Thoracic aorta (tissue), 2 donors: ENCODE data around the gene MIB2. TPM values are rescaled to one million over a fixed set of nuclear protein-coding genes. Genes with fewer than 3 reads are reported as not detected.
"Not testable (repeated sequence)": the region's sequence is repeated elsewhere in the genome, so short reads cannot be mapped to it uniquely, and the experiment has no call there.

ENCODE experiments used
- ATAC-seq: fragments of 150-250 bp; one replicate; pipeline ENCODE4 v1.8.0; 2017; ENCODE audit warnings: low read depth; ENCODE audit not compliant: insufficient number of reproducible peaks, low FRiP score
- DNase-seq: peaks from one replicate; pipeline ENCODE4 v3.0.0-alpha.2; 2020; ENCODE audit warnings: low spot score
- H3K27ac ChIP-seq, 2 donors: fragments of 200-600 bp; sonication (generic); 1 replicate in 1 of 2; 2 replicates in 1 of 2; pipeline ENCODE4 v1.5.1; 2016; ENCODE audit warnings: mild to moderate bottlenecking in 2 of 2, moderate library complexity in 2 of 2
- H3K27me3 ChIP-seq: fragments of 200-600 bp; sonication (generic); replicated peaks from 2 replicates; pipeline ENCODE4 v1.6.0; 2016; ENCODE audit warnings: mild to moderate bottlenecking; ENCODE audit not compliant: insufficient read depth
- H3K36me3 ChIP-seq: fragments of 200-600 bp; sonication (generic); one replicate; pipeline ENCODE4 v1.5.1; 2016
- H3K4me1 ChIP-seq, 2 donors: fragments of 200-600 bp; sonication (generic); 1 replicate in 1 of 2; 2 replicates in 1 of 2; pipeline versions ENCODE4 v1.5.1 to v1.6.0; 2016; ENCODE audit warnings: low read depth in 2 of 2, mild to moderate bottlenecking in 1 of 2; ENCODE audit not compliant: control insufficient read depth in 1 of 2
- H3K4me3 ChIP-seq: fragments of 200-600 bp; sonication (generic); 2 replicates; pipeline ENCODE4 v1.5.1; 2016; ENCODE audit warnings: mild to moderate bottlenecking
- H3K9me3 ChIP-seq: fragments of 200-600 bp; sonication (generic); 2 replicates; pipeline ENCODE4 v1.5.1; 2016
- total RNA-seq, 2 donors: library from RNA; depleted of rRNA; stranded (reverse); fragments of >200 nt; gene quantifications; one replicate each; pipeline versions ENCODE4 v1.1.0 to v1.2.3, GENCODE V29; 2016
- TF ChIP-seq, protein P1 (sequence below): fragments of 200-600 bp; sonication (generic); IDR thresholded peaks from one replicate; pipeline ENCODE4 v1.5.1; 2019; ENCODE audit warnings: antibody characterized with exemption

Gene MIB2
- total RNA-seq, 2 donors from 2014 or later = 48.6 to 102 TPM

DNA sequence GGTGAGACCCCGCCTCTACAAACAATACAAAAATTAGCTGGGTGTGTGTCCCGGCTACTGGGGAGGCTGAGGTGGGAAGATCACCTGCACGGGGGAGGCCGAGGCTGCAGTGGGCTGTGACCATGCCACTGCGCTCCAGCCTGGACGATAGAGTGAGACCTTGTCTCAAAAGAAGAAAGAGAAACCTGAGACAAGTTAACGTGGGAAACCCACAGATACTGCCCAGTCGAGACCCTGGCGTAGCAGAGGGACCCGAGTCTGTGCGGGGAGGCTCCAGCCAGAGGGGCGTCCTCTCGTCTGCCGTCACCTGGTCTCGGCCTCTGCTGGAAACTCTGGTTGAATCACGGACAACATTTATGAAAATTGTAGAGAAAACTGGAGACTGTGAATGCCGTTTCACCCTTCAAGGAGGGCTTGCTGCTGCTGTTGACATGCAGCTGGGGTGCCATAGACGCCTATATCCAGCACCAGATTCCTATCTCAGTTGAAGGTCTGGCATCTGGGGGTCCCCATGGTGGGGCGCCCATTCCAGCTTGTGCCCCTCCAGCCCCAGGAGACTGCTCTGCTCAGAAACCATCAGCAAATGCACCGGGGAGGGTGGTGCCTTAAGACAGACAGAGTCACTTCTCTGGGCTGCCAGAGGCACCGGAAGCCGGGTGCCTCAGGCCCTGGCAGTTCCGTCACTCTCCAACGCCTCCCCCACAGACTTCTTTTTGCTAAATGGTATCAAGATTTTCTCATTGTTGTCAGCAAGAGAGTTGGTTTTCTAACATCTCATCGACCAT is 57.1 kb downstream of the MIB2 start:
- Histone ChIP-seq H3K9me3 (no peaks in the 10 kb centered on the region), H3K4me3 (no peak overlapping the region), H3K4me1 (no peaks in the 10 kb centered on the region), H3K27ac (no peak overlapping the region), H3K36me3 (peaks cover 35% of the 10 kb centered on the region), H3K27me3 (no peaks in the 10 kb centered on the region)
- TF ChIP-seq, protein P1, sequence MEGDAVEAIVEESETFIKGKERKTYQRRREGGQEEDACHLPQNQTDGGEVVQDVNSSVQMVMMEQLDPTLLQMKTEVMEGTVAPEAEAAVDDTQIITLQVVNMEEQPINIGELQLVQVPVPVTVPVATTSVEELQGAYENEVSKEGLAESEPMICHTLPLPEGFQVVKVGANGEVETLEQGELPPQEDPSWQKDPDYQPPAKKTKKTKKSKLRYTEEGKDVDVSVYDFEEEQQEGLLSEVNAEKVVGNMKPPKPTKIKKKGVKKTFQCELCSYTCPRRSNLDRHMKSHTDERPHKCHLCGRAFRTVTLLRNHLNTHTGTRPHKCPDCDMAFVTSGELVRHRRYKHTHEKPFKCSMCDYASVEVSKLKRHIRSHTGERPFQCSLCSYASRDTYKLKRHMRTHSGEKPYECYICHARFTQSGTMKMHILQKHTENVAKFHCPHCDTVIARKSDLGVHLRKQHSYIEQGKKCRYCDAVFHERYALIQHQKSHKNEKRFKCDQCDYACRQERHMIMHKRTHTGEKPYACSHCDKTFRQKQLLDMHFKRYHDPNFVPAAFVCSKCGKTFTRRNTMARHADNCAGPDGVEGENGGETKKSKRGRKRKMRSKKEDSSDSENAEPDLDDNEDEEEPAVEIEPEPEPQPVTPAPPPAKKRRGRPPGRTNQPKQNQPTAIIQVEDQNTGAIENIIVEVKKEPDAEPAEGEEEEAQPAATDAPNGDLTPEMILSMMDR = no peak
- ATAC-seq = no peak
- DNase-seq = no peak

DNA sequence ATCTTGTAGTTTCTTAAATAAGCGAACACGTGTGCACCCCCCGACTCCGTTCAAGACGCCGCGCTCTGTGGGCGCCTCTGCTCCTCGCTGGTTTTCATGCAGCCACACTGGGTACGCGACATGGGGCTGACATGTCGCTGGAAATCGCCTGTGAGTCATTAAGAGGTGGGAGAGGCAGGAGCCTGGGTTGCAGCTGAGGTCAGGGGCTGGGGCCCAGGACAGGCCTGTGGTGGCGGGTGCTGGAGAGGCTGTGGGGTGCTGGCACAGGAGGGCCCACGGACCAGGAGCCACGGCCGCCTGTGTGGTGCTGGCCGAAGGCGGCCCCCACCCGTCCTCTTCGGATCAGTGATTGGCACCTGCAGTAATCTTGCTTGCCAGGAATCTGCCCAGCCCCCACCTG is 59.5 kb downstream of the MIB2 start:
- not testable (repeated sequence) for H3K27ac ChIP-seq, DNase-seq, H3K4me3 ChIP-seq, H3K9me3 ChIP-seq, H3K4me1 ChIP-seq, ATAC-seq, H3K27me3 ChIP-seq
- peaks cover 30% of the 10 kb centered on the region for H3K36me3 ChIP-seq

DNA sequence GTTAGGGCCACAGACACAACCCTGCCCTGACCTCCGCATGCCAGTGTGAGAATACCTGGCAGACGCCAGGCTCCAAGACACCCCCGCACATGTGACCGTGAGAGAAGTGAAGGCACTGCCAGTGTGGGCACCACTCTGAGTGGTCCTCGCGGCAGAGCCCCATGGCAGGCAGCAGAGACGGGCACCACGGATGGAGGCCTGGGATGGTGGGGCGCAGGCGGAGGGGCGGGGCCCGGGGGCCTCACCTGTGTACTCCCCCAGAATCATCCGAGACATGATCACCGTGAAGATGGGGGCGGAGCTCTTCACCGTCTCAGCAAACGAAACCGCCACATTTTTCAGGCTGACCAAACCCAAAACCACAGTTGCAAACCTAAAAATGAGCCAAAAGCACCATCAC is 59.9 kb downstream of the MIB2 start:
- not testable (repeated sequence) for H3K4me3 ChIP-seq, H3K9me3 ChIP-seq, H3K27ac ChIP-seq, DNase-seq, H3K4me1 ChIP-seq, ATAC-seq, H3K27me3 ChIP-seq
- H3K36me3 ChIP-seq = peaks cover 27% of the 10 kb centered on the region

DNA sequence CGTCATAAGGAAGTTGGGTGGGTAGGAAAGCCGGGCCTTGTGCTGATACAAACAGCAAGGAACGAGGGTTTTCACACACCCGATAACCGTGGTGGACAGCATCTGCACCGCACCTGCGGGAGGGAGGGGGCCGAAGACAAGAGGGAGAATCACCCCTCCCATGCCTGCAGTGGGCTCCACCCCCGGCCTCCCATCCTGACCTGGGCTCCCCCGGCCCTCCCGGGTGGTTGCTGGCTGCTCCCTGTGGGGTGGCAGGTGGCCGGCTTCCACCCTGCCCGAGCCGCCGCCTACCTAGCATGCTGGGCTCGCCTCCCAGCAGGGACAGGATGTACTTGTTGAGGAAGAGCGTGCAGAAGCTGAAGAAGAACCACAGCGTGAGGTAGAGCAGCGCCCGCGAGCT is 60.8 kb downstream of the MIB2 start:
- not testable (repeated sequence) for DNase-seq, H3K27me3 ChIP-seq, H3K9me3 ChIP-seq, H3K4me1 ChIP-seq, H3K4me3 ChIP-seq, H3K27ac ChIP-seq, ATAC-seq
- peaks cover 19% of the 10 kb centered on the region for H3K36me3 ChIP-seq

DNA sequence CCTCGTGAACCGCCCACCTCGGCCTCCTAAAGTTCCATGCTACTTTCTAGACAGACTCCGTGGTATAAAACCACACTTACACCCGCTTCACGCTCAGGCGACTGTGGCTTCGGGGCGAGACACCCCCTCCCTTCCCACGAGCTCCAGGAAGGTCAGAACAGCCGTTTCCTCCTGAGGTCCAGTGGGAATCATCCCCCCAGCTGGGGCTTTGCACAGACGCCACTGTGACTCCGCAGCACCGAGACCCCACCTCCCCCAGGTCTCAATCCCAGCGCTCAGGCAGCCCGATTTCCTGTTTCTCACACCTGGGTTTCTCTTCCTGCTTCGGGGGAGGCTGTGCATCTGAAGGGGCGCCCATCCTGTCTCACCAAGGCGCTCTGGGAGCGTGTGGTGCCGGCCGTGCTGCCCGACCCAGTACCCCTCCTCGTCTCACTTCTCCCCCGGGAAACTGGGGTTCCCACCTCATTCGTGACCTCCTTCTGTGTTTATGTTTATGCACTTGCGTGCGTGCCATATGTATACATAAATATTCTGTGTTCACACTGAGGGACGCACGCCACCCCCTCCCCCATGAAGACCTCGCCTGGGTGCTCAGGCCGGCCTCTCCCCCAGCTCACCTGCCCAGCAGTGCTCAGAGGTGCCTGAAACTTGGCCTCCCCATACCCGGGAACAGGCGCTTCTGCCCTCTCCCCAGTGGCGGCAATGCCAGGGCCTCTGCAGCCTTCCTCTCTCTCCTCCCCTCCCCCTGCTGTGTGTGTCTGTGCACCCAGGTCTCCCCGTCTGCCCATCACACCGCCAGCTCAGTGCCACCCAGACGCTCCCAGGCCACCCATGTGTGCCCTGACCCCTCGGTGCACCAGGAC is 62.6 kb downstream of the MIB2 start:
- H3K4me1 ChIP-seq = peaks cover 0 to 7% of the 10 kb centered on the region in 2 donors
- H3K36me3 ChIP-seq = peaks cover 6% of the 10 kb centered on the region
- DNase-seq (no peak), ATAC-seq (no peak)
- TF ChIP-seq, protein P1 = no peak
- H3K27me3 ChIP-seq = no peaks in the 10 kb centered on the region
- no peak overlapping the region for H3K4me3 ChIP-seq
- H3K9me3 ChIP-seq = no peaks in the 10 kb centered on the region
- no peak overlapping the region for H3K27ac ChIP-seq

DNA sequence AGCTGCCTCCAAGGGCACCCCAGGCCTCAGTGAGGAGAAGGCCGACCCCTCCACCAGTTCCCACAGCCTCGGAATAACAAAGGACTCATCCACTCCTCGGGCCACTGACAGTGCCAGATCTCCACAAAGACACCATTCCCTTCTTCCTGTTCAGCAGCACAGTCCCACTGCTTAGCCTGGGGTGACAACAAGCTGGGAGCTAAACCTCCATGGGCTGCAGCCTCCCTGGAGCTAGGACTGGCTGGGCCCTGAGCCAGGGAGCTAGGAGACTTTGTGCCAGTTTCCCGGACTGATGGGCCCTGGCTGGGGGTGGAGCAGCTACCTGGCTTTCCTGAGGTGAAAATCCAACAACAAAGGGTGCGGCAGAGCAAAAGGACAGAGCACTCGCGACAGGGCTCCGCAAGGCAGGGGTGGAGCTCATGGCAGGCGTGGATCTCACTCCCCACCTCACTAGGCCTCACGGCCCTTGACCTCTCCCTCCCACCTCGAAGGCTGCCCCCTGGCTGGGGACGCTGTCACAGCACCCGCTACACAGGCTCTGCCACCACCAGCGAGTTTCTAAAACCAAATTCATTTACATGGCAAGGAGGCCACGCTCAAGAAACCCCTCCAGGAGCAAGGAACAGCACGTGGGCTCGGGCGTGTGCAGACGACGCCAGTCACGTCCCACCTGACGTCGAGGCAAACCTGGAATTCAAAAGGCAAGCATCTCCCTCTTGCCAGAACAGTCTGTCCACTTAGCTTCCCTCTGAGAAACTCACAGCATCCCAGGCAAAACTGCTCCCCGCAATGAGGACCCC is 63.5 kb downstream of the MIB2 start:
- no peak for ATAC-seq
- H3K27me3 ChIP-seq = no peaks in the 10 kb centered on the region
- H3K36me3 ChIP-seq = no peaks in the 10 kb centered on the region
- H3K4me3 ChIP-seq = no peak overlapping the region
- H3K27ac ChIP-seq = no peak overlapping the region
- no peaks in the 10 kb centered on the region for H3K9me3 ChIP-seq
- DNase-seq = no peak
- peaks cover 0 to 7% of the 10 kb centered on the region in 2 donors for H3K4me1 ChIP-seq
- TF ChIP-seq, protein P1 = no peak

Other genes starting within 250 kb of the MIB2 start
- 10 to 100 TPM; 43.5 to 94.5 TPM for gene AURKAIP1, start 240.3 kb upstream of the MIB2 start, total RNA-seq
- gene CCNL2, start 216.2 kb upstream of the MIB2 start, total RNA-seq = 100 to 1,000 TPM; 214 to 313 TPM
- gene MRPL20, start 208.2 kb upstream of the MIB2 start, total RNA-seq = 100 to 1,000 TPM in 1 of 2 donors, 10 to 100 TPM in 1; 96.9 to 121 TPM
- gene ANKRD65, start 194.2 kb upstream of the MIB2 start, total RNA-seq = under 1 TPM in 1 of 2 donors, not detected in 1; 0.68 TPM
- gene VWA1, start 179.8 kb upstream of the MIB2 start, total RNA-seq = 10 to 100 TPM; 21.7 to 23.6 TPM
- gene ATAD3C, start 165.8 kb upstream of the MIB2 start, total RNA-seq = under 1 TPM in 1 of 2 donors, not detected in 1; 0.27 TPM
- 10 to 100 TPM; 15.4 to 30.9 TPM for gene ATAD3B, start 143.7 kb upstream of the MIB2 start, total RNA-seq
- gene ATAD3A, start 103.3 kb upstream of the MIB2 start, total RNA-seq = 10 to 100 TPM; 16.7 to 17.6 TPM
- gene TMEM240, start 74.9 kb upstream of the MIB2 start, total RNA-seq = 10 to 100 TPM; 11.1 TPM
- gene SSU72, start 40.6 kb upstream of the MIB2 start, total RNA-seq = 10 to 100 TPM; 80.4 to 90.2 TPM
- gene FNDC10, start 15.4 kb upstream of the MIB2 start, total RNA-seq = 1 to 10 TPM in 1 of 2 donors, under 1 TPM in 1; 0.54 to 2.7 TPM
- 100 to 1,000 TPM in 1 of 2 donors, 10 to 100 TPM in 1; 87.2 to 201 TPM for gene MMP23B, start 16.7 kb downstream of the MIB2 start, total RNA-seq
- 10 to 100 TPM; 17.7 to 19.1 TPM for gene CDK11B, start 43.5 kb downstream of the MIB2 start, total RNA-seq
- 10 to 100 TPM; 37.2 to 48.3 TPM for gene SLC35E2B, start 77.3 kb downstream of the MIB2 start, total RNA-seq
- gene CDK11A, start 108.9 kb downstream of the MIB2 start, total RNA-seq = 10 to 100 TPM; 56.3 to 56.7 TPM
- gene NADK, start 163.0 kb downstream of the MIB2 start, total RNA-seq = 100 to 1,000 TPM in 1 of 2 donors, 10 to 100 TPM in 1; 91.9 to 110 TPM